PC-3 (cell line): Measurements from ENCODE around the gene RPS16. TPM values are rescaled to one million over a fixed set of nuclear protein-coding genes. Genes with fewer than 3 reads are reported as not detected.

ENCODE experiments used
- ATAC-seq: fragments of 200-7000 bp; cut with Tn5 transposase; 2 replicates; pipeline ENCODE4 v1.9.1; 2020; ENCODE audit warnings: mild to moderate bottlenecking, moderate library complexity
- BruUV-seq: library from RNA; stranded (reverse); fragments of 400-500 nt; replicated peaks from 2 replicates; lab custom pipeline; 2021; lab: Mats Ljungman, UMichigan
- CTCF ChIA-PET: fragments of 300-600 bp; sonication (Branson Sonifier 250); formaldehyde crosslinking; loops from one replicate; lab custom pipeline; 2022; ENCODE audit warnings: antibody characterized with exemption; lab: Charles Lee
- POLR2A ChIA-PET: fragments of 300-600 bp; sonication (Branson Sonifier 250); formaldehyde crosslinking; loops from one replicate; lab custom pipeline; 2022; ENCODE audit warnings: antibody characterized with exemption; ENCODE audit not compliant: unreplicated experiment; lab: Charles Lee
- DNase-seq: peaks from one replicate; pipeline ENCODE4 v3.0.0-alpha.2; 2015
- H2AFZ ChIP-seq: fragments of 300-600 bp; sonication (generic); 2 replicates; pipeline ENCODE4 v1.6.0; 2016; ENCODE audit warnings: antibody characterized with exemption, low read length
- H3F3A ChIP-seq: fragments of 300-600 bp; sonication (generic); one replicate; pipeline ENCODE4 v1.6.0; 2017; ENCODE audit warnings: antibody characterized with exemption, low read length, control low read depth, mild to moderate bottlenecking; ENCODE audit not compliant: unreplicated experiment
- H3K27ac ChIP-seq: fragments of 300-600 bp; sonication (generic); 2 replicates; pipeline ENCODE4 v1.5.1; 2016; ENCODE audit warnings: mild to moderate bottlenecking, low read length
- H3K27me3 ChIP-seq: fragments of 300-600 bp; sonication (generic); 2 replicates; pipeline ENCODE4 v1.6.1; 2016; ENCODE audit warnings: low read length, mixed read lengths
- H3K36me3 ChIP-seq: fragments of 300-600 bp; sonication (generic); 2 replicates; pipeline ENCODE4 v1.6.1; 2016; ENCODE audit warnings: low read depth, mixed run types, low read length, mixed read lengths
- H3K4me1 ChIP-seq: fragments of 300-600 bp; sonication (generic); 2 replicates; pipeline ENCODE4 v1.5.1; 2016; ENCODE audit warnings: low read length; ENCODE audit not compliant: insufficient read depth
- H3K4me2 ChIP-seq: fragments of 300-600 bp; sonication (generic); 2 replicates; pipeline ENCODE4 v1.6.0; 2016; ENCODE audit warnings: low read length
- H3K4me3 ChIP-seq: fragments of 300-600 bp; sonication (generic); 2 replicates; pipeline ENCODE4 v1.5.1; 2016; ENCODE audit warnings: mild to moderate bottlenecking, low read length, mixed read lengths
- H3K79me2 ChIP-seq: fragments of 300-600 bp; sonication (generic); 2 replicates; pipeline ENCODE4 v1.6.1; 2017; ENCODE audit warnings: low read length, mixed read lengths
- H3K9ac ChIP-seq: fragments of 300-600 bp; sonication (generic); 2 replicates; pipeline ENCODE4 v1.6.0; 2016; ENCODE audit warnings: mild to moderate bottlenecking, low read length
- H3K9me2 ChIP-seq: fragments of 300-600 bp; sonication (generic); replicated peaks from 2 replicates; pipeline ENCODE4 v1.6.1; 2016; ENCODE audit warnings: mixed run types, low read length, mixed read lengths
- H3K9me3 ChIP-seq: fragments of 300-600 bp; sonication (generic); 2 replicates; pipeline ENCODE4 v1.6.1; 2016; ENCODE audit warnings: low read length, mixed read lengths
- H4K20me1 ChIP-seq: fragments of 300-600 bp; sonication (generic); 2 replicates; pipeline ENCODE4 v1.6.1; 2016; ENCODE audit warnings: low read length, mixed read lengths
- CTCF ChIP-seq: fragments of 300-600 bp; sonication (generic); conservative IDR thresholded peaks from 2 replicates; pipeline ENCODE4 v1.5.1; 2017; ENCODE audit warnings: antibody characterized with exemption, low read depth, mild to moderate bottlenecking, low read length
- EZH2 ChIP-seq: fragments of 300-600 bp; sonication (generic); IDR thresholded peaks from one replicate; pipeline ENCODE4 v1.6.1; 2017; ENCODE audit warnings: antibody characterized with exemption, mild to moderate bottlenecking, low read length; ENCODE audit not compliant: unreplicated experiment
- EZH2phosphoT487 ChIP-seq: fragments of 300-600 bp; sonication (generic); IDR thresholded peaks from 2 replicates; pipeline ENCODE4 v1.6.1; 2018; ENCODE audit warnings: mild to moderate bottlenecking, antibody characterized with exemption, low read length, borderline replicate concordance
- intact Hi-C: fragments of 100-400 bp; cut with micrococcal nuclease; formaldehyde crosslinking; loops from 2 replicates; pipeline ENCODE4 v1.9.0; 2023
- total RNA-seq: library from RNA; depleted of rRNA; stranded (reverse); fragments of >200 nt; gene quantifications from 2 replicates; pipeline ENCODE4 v1.2.3, GENCODE V29; 2014

Gene RPS16
- total RNA-seq, 1 experiment from 2014 or later, result 418 TPM

GRCh38 chr19:39428283-39429112 lies 7.3 kb downstream of the RPS16 start:
- Histone ChIP-seq H3F3A (peaks cover 12% of the 10 kb centered on the region), H3K36me3 (peaks cover 13% of the 10 kb centered on the region), H3K9ac (no peak overlapping the region), H3K4me2 (no peak overlapping the region), H3K4me1 (peaks cover 14% of the 10 kb centered on the region), H3K79me2 (peaks cover 8% of the 10 kb centered on the region), H3K9me2 (no peaks in the 10 kb centered on the region), H3K27me3 (no peaks in the 10 kb centered on the region), H3K27ac (no peak overlapping the region; the same call in 1 of the 2 replicates), H2AFZ (no peak overlapping the region), H4K20me1 (peaks cover 7% of the 10 kb centered on the region), H3K4me3 (no peak overlapping the region), H3K9me3 (no peaks in the 10 kb centered on the region)
- intact Hi-C loops, result no loop called here
- no peak for ATAC-seq
- DNase-seq, result no peak
- ChIA-PET CTCF (no interaction called here), POLR2A (no interaction called here)
- no TSS peak for BruUV-seq
- TF ChIP-seq EZH2phosphoT487 (no peak), CTCF (no peak), EZH2 (no peak)

GRCh38 chr19:39427707-39428106 lies 8.0 kb downstream of the RPS16 start:
- H3K9me3 ChIP-seq, result no peaks in the 10 kb centered on the region
- H3K27me3 ChIP-seq, result no peaks in the 10 kb centered on the region
- no peak overlapping the region for H3K27ac ChIP-seq
- intact Hi-C loops, result no loop called here
- ATAC-seq (no peak), DNase-seq (no peak)
- peaks cover under 1% of the 10 kb centered on the region; the same call in 1 of the 2 replicates for H3K79me2 ChIP-seq
- no peak overlapping the region for H2AFZ ChIP-seq
- CTCF ChIA-PET, result no interaction called here
- H3K4me1 ChIP-seq, result peaks cover 10% of the 10 kb centered on the region
- H4K20me1 ChIP-seq, result no peaks in the 10 kb centered on the region
- BruUV-seq, result no TSS peak
- H3K9me2 ChIP-seq, result no peaks in the 10 kb centered on the region
- POLR2A ChIA-PET, result no interaction called here
- TF ChIP-seq CTCF, result no peak
- no peak for TF ChIP-seq EZH2
- no peak for TF ChIP-seq EZH2phosphoT487
- H3K36me3 ChIP-seq, result peaks cover 5% of the 10 kb centered on the region
- no peak overlapping the region for H3K4me2 ChIP-seq
- H3K4me3 ChIP-seq, result no peak overlapping the region
- H3K9ac ChIP-seq, result no peak overlapping the region
- peaks cover 5% of the 10 kb centered on the region for H3F3A ChIP-seq

- Histone ChIP-seq H2AFZ (no peak overlapping the region), H3K79me2 (no peaks in the 10 kb centered on the region), H3K4me3 (no peak overlapping the region), H3K9me3 (no peaks in the 10 kb centered on the region), H3K27me3 (no peaks in the 10 kb centered on the region), H3K9me2 (no peaks in the 10 kb centered on the region), H3K27ac (no peak overlapping the region), H3K4me1 (peaks cover 7% of the 10 kb centered on the region), H3F3A (no peaks in the 10 kb centered on the region), H4K20me1 (no peaks in the 10 kb centered on the region), H3K4me2 (no peak overlapping the region), H3K9ac (no peak overlapping the region), H3K36me3 (no peaks in the 10 kb centered on the region)
- ATAC-seq, result no peak
- intact Hi-C loops, result no loop called here
- no peak for DNase-seq
- ChIA-PET CTCF (no interaction called here), POLR2A (no interaction called here)
- TF ChIP-seq EZH2phosphoT487, result no peak
- BruUV-seq, result no TSS peak
Observed at GRCh38 chr19:39426170-39426569, 9.6 kb downstream of the RPS16 start.
